Stimulated activated CD4-positive, alpha-beta T cell treated with anti-CD3 and anti-CD28 coated beads, Interleukin-1b, Interleukin-23, amount 100 ng/mL, for 1 hour (primary cell): Measurements from ENCODE around the gene ABCG1.
A peak's percentile ranks its signal among the peaks of the same experiment; 100 is the strongest.

ENCODE experiments used
- DNase-seq, 2 donors: peaks; one replicate each; pipeline ENCODE4 v3.0.0-alpha.2; 2020; ENCODE audit warnings: low read depth in 2 of 2

ABCG1 gene

DNA sequence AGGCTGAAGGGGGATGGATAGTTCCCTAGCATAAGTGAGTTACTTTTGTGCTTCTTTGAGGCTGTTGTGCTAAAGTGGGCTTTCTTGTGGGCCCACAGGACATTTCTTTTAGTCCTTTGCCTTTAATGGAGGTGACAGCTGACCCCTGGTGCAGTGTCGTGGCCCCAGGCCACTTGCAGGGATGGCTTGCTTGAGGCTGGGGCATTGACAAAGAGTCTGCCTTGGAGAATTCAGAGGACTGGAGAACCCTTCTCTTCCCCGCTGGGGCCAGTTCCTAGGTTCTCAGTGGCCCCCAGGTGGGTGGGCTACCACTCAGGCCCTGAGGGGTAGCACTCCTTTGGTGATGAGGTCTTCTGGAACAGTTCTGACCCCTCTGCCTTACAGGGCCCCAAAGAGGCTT lies 12.8 kb downstream of the ABCG1 start:
- no peak for DNase-seq

DNA sequence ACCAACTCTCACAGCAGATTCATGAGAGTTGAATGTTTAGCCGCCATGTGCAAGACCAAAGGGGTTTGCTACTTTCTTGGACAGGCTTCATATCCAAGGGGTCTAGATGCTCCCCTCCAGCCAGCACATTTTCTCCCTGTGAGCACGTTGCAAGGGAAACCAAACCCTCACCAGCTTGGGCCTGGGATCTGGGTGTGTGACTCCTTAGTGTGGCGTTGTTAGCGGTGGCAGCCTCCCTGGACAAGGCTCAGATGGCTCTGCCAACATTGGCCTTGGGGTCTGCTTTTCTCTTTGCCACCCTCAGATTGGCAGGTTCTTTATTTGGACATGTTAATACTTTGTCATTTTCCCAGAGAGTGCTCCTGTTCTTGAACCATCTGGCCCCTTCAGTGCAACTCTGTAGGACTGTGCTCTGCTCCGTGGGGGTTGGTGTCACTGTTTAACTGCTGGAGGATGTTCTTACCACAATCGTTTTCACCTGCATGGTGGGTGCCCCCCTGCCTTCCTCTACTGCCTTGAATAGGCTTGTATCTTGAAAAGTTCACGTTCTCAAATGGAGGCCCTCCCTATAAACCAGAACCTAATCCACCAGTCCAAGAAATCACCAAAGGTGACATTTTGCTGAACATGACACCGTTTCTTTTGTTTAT lies 13.4 kb downstream of the ABCG1 start:
- DNase-seq: no peak

DNA sequence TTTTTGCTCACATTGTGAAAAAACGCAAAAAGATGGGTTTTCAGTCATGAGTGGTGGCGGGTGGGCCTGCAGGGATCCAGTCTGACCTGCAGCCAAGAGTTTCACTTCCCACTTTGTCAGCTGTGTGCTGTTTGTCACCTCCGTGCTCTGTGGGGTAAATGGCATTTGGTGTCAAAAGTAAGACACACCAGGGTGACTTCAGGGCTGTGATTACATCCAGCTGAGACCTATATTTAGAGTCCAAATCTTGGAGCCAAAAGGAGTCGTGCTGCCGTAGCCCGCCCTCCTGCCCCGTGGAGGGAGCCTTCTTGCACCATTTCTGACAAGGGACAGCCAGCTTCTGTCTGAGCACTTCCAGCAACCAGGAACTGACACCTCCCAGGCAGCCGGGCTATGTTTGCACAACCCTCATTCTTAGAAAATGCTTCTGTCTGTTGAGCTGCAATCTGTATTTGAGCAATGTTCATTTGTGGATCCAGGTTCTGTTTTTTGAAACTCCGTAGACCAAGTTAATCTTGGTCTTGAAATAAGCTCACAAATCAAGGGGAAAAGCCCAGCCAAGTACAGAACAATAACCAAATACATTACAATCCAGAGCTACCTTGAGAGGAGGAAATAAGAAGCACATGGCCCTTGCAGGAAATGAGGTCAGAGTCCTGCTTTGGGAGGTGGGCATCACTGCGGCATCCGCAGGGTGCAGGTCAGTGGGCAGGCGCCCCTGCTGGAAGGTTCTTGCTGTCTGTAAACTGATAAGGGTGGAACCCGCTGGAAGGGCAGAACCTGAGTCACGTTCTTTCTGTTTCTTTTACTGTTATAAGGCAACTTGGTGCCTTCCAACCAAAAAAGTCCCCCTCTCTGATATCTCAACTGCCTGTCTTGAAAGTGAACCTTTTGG lies 14.4 kb downstream of the ABCG1 start:
- DNase-seq: peak; percentile 43 to 55

DNA sequence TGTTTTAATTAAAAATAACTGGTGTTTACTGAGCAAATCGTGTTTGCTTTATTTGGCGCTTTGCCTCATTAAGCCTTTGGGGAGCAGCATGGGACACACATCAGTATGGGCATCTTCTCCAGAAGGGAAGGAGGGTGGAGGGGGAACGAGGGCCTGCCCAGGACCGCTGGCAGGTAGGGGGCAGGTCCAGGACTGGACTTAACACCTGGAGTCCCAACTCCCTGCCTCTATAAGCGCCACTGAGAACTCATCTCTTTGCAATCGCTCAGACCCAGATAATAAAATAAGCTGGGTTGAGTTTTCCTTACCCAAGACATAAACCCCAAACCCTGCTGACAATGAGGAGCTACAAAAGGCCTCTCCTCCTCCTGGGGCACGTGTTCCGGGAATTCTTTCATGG lies 15.1 kb downstream of the ABCG1 start:
- no peak for DNase-seq

DNA sequence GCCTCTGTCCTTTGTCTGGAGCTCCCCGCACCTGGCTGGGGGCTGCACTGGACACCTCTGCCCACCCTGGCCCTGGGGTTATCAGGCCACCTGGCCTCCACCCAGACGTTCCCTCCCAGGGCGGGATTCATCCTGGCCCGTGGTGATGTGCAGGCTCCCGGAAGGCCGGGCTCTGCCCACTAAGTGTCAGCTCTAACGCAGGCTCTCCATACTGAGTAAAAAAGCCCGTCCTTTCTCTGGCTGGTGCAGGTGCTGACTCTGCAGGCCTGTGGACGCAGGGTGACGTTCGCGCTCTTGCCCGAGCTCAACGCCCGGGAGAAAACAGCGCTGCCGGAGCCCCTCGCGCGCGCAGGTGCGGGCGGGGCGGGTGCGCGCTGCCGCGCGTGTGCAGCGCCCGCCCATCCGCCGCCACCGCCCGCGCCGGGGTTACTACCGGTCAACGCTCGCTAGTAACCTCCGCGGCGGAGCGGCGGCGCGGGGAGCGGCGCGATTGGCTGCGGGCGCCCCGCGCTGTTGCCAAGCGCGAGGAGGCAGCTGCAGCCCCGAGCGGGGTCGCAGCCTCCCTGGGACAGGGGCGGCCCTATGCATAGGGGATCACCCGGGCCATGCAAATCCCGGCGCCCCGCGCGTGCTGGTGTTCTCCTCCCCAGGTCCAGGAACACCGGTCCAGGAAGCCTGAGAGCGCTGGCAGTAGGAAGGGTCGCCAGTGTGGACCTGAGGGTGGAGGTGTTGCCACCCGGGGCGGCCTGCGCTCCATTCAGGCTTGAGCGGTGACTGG lies 15.7 kb downstream of the ABCG1 start:
- DNase-seq: peak; percentile 39 to 52

DNA sequence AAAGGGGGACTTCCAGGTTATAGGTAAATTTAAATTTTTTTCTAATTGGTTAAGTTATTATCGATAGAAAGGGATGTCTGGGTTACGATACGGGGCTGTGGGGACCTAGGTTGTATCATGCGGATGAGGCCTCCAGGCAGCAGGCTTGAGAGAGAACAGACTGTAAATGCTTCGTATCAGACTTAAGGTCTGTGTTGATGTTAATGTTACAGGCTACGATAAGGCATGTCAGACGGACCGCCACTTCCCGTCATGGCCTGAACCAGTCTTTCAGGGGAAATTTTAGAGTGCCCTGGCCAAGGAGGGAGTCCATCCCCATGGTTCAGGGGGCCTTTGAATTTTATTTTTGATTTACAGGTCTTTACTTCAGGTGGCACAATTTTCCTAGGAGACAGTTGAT lies 16.7 kb downstream of the ABCG1 start:
- DNase-seq: no peak

DNA sequence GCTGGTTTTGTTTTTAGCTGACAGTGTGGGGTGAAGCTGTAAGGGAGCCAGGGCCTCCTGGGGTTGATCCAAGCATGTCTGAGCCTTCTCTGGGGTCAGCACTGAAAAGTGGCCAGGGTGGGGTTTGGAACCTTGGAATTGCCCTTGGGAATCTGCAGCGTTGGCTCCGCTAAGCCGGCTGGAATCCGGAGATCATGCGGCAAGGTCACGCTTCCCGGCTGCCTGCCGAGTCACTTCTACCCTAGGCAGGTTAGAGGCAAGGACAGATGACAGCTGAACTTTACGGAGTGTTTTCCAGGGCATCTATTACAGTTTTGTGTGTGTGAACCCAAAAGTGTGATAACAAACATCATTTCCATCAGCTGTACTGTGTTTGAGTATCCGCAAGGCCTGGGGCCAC lies 17.1 kb downstream of the ABCG1 start:
- DNase-seq: no peak

DNA sequence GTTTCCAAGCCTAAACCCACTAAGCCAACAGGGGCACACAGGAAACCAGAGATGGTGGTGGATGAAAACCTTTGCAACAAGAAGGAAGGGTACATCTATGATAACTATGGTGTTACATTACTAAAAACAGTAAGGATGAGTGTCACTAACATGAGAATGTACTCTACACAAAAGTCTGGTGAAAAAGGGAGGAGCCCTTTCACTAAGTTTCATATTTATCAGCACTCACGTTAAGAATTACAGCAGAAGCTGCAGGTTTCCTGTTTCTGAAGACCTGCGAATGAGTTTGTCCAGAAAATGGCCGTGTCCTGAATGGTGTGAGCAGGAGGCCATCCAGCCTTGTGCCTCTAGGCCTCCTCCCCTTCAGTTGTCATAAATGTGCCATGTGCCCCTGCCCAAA lies 17.8 kb downstream of the ABCG1 start:
- DNase-seq: no peak

DNA sequence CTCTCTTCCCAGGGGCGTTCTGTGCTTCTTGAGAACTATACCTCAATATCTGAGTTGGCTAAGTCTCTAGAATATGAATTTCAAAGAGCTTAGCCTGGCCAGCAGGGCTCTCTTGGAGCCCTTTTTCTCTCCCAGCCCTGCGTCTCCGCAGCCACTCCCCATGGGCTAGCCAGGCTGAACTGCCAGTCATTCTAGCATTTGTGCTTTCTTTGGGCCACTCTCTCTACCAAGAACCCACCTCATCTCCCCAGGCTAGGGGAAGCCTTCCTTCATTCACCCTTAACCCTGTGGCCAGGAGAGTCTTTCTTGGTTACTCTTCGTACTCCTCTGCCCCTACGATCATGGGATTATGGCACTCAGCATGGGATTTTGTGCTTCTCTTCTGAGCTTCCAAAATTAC lies 18.2 kb downstream of the ABCG1 start:
- no peak for DNase-seq

DNA sequence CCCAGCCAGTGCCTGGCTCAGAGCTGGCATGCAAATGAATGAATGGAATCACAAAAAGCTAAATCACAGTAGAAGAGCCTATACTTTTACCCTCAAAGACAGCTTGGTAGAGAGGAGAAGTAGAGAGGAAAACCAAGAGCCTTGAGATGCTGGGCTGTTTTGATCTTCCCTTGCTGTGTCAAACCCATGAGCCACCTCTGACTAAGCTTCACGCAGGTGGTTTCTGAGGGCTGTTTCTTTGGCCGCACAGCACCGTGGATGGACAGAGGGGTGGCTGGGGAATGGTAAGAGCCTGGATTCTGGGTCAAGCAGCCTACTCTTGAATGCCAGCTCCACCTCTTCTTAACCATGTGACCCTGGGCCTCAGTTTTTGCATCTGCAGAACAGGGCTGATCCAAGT lies 18.6 kb downstream of the ABCG1 start:
- DNase-seq: no peak

DNA sequence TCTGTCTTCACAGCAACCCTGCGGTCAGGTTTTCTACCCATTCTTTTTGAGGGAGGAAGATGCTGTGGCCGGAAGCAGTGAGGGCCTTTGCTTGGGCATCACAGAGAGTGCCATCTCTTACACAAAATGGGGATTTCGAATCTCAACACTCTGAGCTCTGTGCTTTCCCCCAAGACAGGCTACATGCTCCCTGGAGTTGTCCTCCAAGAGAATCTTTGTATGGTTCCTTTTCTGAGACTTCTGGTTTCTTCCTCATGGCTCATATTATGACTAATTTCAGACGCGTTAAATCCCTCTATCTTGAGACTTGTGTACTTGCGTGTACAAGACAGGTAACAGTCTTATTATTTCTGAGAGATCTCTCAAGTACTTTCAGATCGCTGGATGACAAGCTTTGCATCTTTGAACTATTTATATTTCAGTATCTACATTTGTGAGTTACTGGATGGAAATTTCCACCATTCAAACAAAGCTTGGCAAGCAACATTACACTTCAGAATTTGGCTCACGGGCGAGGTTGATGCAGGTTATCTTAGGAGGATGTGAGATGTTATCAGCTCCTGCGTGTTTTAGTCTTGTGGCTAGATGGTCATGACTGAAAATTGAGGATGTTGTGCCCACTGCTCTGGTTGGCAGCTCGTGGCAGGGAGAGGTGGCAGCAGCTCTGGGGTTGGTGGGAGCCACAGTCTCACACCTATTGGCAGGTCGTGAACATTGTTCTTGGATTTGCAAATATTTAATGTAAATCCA lies 19.4 kb downstream of the ABCG1 start:
- no peak for DNase-seq

DNA sequence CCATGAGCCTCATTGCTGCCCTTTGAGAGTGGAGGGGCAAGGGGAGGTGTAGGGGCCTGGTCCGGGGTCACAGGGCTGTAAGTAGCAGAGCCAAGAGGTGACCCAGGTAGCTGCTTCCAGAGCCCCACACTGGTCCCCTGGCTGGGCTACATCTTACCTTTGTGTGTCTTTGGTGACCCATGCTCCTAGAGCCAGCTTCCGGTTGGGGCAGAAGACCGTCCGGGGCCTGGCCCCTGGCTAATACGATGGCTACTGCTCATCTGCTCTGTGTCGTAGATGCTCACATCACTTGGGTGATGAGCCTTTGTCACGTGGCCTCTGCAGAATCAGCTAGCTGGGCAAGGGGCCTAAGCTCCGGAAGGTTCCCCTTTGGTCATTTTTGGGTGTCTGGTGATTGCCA lies 20.6 kb downstream of the ABCG1 start:
- DNase-seq: no peak

DNA sequence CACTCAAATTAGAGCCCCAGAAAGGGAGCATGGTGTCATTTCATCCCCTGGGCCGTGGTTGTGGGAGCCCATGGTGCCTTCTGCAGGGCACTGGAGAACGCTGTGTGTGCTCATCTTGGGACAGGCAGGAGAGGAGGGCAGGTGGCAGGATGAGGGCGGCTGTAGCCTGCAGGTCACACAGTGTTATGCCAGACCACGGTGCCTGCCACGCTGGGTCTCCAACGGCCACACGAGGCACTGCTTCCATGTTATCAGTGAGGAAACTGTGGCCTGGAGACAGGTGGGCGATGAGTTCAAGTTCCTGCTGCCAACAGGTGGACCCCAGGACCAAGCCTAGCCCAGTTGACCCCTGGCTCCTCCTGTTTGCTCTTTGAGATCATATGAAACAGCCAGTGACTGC lies 21.0 kb downstream of the ABCG1 start:
- DNase-seq: no peak

DNA sequence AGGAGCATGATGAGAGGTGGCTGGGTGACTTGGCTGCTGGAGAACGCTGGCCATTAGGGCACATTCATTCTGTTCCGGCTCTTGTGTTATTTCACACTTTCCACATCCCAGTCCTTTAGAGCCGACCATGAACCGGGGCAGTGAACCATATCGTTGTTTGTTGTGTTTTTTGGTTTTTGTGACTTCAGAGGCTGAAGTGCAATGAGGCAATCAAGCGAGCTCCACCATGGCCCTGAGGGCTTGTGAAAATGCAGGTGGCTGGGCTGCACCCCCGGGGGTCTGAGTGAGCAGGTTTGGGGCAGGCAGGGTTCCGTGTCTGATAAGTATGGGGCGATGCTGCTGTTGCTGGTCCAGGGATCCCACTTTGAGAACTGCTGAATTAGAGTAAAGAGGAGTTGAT lies 23.7 kb downstream of the ABCG1 start:
- no peak for DNase-seq

DNA sequence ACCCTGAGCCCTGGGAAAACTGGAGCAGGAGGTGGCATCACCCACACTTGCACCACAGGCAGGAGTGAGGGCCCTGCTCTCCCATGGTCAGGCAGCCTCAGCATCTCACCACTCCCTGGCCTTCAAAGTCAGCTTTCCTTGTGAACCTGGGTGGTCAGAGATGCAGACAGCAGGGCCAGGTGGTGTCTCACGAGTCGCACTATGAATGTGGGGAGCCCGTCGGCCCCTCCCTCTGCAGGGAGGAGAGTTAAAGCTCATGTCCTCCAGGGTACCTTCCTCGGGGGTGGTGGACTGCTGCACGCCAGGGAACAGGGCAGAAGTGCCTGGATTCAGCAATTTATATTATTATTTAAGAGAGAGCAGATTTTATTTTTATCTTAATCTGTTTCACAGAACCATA lies 24.1 kb downstream of the ABCG1 start:
- no peak for DNase-seq

DNA sequence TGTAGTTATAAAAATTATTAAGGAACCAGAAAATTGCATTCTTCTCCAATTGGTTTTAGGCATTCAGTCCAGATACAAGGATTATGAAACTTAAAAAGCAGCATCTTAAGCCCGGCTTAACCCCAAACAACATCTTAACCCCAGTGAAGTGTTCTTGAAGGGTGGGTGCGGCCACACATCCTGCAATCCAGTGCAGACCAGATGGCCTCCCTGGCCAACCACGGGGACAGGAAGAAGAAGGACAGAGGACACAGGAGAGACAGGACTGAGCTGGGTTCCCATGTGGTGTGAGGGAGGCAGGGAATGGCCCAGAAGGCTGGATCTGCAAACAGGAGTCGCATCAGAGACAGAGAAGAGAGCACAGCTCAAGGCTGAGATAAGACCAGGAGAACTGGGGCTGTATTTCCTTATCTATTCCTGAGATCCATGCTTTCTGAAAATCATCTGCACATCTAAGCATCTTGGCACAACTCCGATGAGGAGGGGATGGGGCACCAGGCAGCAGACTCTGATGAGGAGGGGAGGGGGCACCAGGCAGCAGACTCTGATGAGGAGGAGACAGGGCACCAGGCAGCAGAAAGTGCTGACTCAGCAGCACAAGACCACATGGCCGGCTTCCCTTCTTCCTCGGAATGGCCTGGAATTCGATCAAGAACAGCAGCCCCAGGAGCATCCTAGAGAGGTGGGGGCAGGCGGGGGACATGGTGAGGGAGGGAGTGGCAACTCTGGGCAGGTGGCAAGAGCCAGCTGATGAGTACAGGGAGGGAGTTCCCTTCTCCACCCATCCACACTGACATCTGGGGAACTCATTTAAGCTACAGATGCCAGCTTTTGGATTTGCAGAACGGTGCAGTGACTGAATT lies 26.6 kb downstream of the ABCG1 start:
- DNase-seq: no peak

DNA sequence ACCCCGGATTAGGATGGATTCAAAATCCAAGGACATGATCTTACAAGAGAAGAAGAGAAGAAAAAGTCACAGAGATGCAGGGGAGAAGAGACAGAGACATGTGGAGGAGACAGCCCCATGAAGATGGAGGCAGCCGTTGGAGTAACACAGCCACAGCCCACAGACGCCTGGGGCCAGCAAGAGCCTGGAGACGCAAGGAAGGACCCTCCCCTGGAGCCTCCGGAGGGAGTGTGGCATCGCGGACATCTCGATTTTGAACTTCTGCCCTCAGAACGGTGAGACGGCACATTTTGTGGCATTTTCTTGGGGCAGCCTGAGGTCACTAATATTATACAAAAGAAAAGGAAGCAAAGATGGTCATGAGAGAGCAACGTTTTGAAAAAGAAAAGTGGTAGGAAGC lies 28.8 kb downstream of the ABCG1 start:
- no peak for DNase-seq

DNA sequence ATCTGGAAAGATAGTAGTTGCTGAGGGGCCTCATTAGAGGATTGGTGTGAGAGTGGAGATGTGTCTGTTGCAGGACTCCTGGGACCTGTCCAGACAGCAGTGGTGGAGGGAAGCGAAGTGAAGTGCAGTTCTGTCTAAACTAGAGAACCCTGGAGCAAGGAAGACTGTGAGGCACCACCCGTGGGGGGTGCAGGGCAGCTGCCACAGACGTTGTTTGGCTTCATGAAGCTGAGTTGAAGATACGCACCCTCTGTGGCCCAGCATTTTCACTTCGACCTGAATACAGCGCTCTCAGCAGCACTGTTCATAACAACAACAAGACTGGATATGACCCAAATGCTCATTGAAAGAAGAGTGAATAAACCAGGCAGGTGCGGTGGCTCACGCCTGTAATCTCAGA lies 29.3 kb downstream of the ABCG1 start:
- DNase-seq: no peak

DNA sequence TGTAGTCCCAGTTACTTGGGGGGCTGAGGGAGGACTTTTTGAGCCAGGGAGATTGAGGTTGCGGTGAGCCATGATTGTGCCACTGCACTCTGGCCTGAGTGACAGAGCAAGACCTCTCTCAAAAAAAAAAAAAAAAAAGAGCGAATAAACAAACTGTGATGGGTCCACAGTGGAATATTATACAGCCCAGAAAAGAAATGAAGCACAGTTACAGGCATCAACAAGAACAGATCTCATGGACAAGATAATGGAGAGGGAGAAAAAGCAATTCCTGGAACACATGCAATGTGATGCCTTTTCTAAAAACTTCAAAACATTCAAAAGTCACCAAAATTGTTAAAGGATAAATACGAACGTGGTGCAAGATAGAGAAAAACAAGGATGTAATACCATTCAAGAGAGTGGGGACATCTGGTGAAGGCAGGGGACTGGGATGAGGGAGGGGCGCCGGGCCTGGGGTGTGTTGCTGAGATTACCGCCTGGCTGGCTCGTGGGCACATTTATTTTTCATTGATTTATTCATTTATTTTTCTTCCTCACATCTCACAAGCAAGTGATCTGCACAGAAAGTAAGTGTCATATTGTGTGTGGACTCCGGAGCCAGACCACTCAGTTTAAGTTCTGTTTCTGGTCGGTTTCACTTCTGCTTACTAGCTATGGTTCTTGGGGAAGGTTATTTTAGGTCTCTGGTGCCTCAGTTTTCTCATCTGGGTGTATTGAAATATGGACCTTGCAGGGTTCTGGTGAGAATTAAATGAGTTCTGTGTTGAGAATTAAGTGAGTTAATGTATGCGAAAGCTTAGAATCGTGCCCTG lies 30.1 kb downstream of the ABCG1 start:
- DNase-seq: no peak
